Small intestine (tissue), 7 donors: Measurements from ENCODE around the gene ZNF316. TPM values are rescaled to one million over a fixed set of nuclear protein-coding genes. Genes with fewer than 3 reads are reported as not detected.
"Not testable (repeated sequence)": the region's sequence is repeated elsewhere in the genome, so short reads cannot be mapped to it uniquely, and the experiment has no call there.

ENCODE experiments used
- DNase-seq, 2 donors: peaks; one replicate each; pipeline versions ENCODE4 v3.0.0 to v3.0.0-alpha.2; 2013
- FAIRE-seq: peaks from 2 replicates; lab custom pipeline; 2012; peaks lifted over from hg19 to GRCh38; lab: Jason Lieb, UNC
- H3K27ac ChIP-seq, 3 donors: one replicate each; pipeline ENCODE4 v1.5.1; 2013; ENCODE audit warnings: low read length in 2 of 3, mild to moderate bottlenecking in 2 of 3, control low read depth in 1 of 3, inconsistent platforms in 1 of 3, low read depth in 1 of 3, moderate library complexity in 1 of 3
- H3K27me3 ChIP-seq, 3 donors: one replicate each; pipeline ENCODE4 v1.6.1; 2013; ENCODE audit warnings: low read length in 3 of 3, inconsistent platforms in 1 of 3; ENCODE audit not compliant: control insufficient read depth in 3 of 3, insufficient read depth in 3 of 3
- H3K36me3 ChIP-seq, 3 donors: one replicate each; pipeline ENCODE4 v1.6.1; 2013; ENCODE audit warnings: low read length in 3 of 3, inconsistent platforms in 1 of 3, low read depth in 1 of 3, mild to moderate bottlenecking in 1 of 3, moderate library complexity in 1 of 3; ENCODE audit not compliant: control insufficient read depth in 3 of 3, insufficient read depth in 2 of 3
- H3K4me1 ChIP-seq, 3 donors: one replicate each; pipeline ENCODE4 v1.6.1; 2013; ENCODE audit warnings: low read length in 2 of 3, inconsistent platforms in 1 of 3, low read depth in 1 of 3, mild to moderate bottlenecking in 1 of 3, moderate library complexity in 1 of 3; ENCODE audit not compliant: control insufficient read depth in 3 of 3, insufficient read depth in 2 of 3
- H3K4me3 ChIP-seq, 3 donors: one replicate each; pipeline ENCODE4 v1.5.1; 2013; ENCODE audit warnings: low read length in 3 of 3, control low read depth in 1 of 3, inconsistent platforms in 1 of 3, low read depth in 1 of 3, mild to moderate bottlenecking in 1 of 3, moderate library complexity in 1 of 3
- H3K9me3 ChIP-seq, 2 donors: one replicate each; pipeline ENCODE4 v1.6.1; 2013; ENCODE audit warnings: low read depth in 1 of 2, low read length in 1 of 2; ENCODE audit not compliant: control insufficient read depth in 2 of 2, insufficient read depth in 1 of 2
- WGBS, 3 donors: extraction: QIAGEN DNeasy Blood & Tissue Kit; methylation state at CpG; one replicate each; pipeline ENCODE4 v1.1.7; 2013; 5-methylcytosine and 5-hydroxymethylcytosine counted together
- polyA plus RNA-seq, 4 donors: library from polyadenylated mRNA; stranded (reverse) in 3 of 4; unstranded in 1 of 4; fragments of 200-250 nt in 3 of 4; fragments of 120-200 nt in 1 of 4; gene quantifications; one replicate each; pipeline versions ENCODE4 v1.2.1 to v1.2.3, GENCODE V29; 2013
- donor health status: healthy with polysubstance abuse.
- donor health status: control.
- donor health status: control.
- donor health status: Bipolar disorder and iron deficiency.
- donor health status: healthy.

ZNF316 gene
- polyA plus RNA-seq, 4 donors = 11.6 to 31.4 (median 14.0) TPM

DNA sequence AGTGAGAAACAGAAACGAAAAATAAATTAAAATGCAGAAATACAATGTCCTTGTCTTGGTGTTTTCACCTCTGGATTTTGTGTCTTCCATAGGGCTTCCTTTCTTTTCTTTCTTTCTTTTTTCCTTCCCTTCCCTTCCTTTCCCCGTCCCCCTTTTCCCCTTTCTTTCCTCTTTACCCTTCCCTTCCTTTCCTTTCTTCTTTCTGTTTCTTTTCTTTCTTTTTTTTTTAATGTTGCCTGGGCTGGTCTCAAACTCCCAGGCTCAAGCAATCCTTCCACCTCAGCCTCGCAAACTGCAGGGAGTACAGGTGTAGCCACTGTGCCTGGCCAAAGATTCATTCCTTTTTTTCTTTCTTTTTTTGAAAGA, 12.9 kb upstream of the ZNF316 start:
- H3K9me3 ChIP-seq = no peaks in the 10 kb centered on the region
- FAIRE-seq (no peak), DNase-seq (no peak)
- H3K4me3 ChIP-seq = no peak overlapping the region
- 67 to 79% (median 74%) methylated on average over 3 of the region's 3 CpGs for WGBS, 3 donors
- H3K27ac ChIP-seq = no peak overlapping the region
- peaks cover 0 to 29% (median 0%) of the 10 kb centered on the region in 3 donors for H3K36me3 ChIP-seq
- H3K27me3 ChIP-seq = no peaks in the 10 kb centered on the region
- H3K4me1 ChIP-seq = peaks cover 0 to 2% (median 0%) of the 10 kb centered on the region in 3 donors

DNA sequence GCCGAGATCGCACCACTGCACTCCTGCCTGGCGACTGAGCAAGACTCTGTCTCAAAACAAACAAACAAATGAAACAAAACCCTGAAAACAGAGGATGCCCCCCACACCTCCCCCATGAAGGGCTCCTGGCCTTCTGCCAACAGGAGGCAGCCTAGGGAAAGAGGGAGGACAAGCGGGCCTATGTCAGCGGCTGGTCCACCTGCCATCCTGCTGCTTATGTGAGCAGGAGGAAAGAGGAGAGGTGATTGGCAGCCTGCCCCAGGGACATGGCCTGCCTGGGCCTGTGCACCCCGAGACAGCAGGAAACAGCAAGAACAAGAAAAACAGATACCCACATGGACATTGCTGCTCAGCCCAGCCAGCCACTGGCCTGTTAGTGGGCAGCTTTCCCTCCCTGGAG, 9.1 kb upstream of the ZNF316 start:
- DNase-seq (no peak), FAIRE-seq (no peak)
- Histone ChIP-seq H3K27me3 (no peaks in the 10 kb centered on the region), H3K4me1 (peaks cover 0 to 1% (median 0%) of the 10 kb centered on the region in 3 donors), H3K27ac (no peak overlapping the region), H3K9me3 (no peaks in the 10 kb centered on the region), H3K4me3 (no peak overlapping the region), H3K36me3 (peaks cover 0 to 8% (median 0%) of the 10 kb centered on the region in 3 donors)
- WGBS, 3 donors = 77 to 82% (median 81%) methylated on average over 6 of the region's 6 CpGs

DNA sequence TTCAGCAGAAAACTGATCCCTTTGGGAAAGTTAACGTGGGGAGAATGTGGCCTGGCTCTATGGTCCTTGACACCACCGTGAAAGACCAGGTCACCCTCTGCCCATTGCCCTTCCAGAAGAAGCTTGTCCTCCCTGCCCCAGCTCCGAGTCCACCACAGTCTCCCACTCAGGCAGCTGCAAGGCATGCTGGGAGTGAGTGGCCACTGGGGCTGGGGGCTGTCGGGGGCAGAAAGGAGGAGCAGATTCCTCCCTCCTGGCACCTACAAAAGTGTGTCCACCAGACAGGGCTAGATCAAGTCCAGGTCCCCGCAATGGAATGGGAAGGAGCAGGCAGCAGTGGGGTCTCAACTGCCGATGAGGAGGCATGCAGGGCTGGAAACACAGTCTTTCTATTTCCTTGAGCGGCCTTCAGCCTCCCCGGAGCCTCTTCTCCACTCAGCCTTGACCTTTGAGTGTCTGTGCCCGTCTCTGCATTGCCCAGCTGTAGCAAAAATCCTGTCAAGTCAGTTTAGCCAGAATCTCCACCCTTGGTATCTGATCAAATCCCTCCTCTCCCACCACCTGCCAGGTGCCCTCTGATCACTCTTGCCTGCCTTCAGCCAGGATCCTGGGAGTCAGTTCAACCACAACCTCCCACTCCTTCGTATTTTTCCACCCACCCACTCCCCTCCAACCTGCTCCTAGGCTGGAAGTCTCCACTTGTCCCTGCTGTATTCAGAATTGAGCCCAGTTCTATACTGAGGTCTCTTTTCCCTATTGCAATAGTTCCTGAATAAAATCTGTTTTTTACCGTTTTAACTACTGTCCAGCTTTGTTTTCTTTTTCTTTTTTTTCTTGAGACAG, 6.9 kb upstream of the ZNF316 start:
- FAIRE-seq (no peak), DNase-seq (peak in 1 of 2 donors; percentile 31)
- Histone ChIP-seq H3K27ac (no peak overlapping the region), H3K4me1 (peaks cover 0 to 1% (median 0%) of the 10 kb centered on the region in 3 donors), H3K36me3 (peaks cover 0 to 2% (median 0%) of the 10 kb centered on the region in 3 donors), H3K9me3 (no peaks in the 10 kb centered on the region), H3K27me3 (no peaks in the 10 kb centered on the region), H3K4me3 (no peak overlapping the region)
- WGBS, 3 donors = 38 to 59% (median 47%) methylated on average over 11 of the region's 11 CpGs

DNA sequence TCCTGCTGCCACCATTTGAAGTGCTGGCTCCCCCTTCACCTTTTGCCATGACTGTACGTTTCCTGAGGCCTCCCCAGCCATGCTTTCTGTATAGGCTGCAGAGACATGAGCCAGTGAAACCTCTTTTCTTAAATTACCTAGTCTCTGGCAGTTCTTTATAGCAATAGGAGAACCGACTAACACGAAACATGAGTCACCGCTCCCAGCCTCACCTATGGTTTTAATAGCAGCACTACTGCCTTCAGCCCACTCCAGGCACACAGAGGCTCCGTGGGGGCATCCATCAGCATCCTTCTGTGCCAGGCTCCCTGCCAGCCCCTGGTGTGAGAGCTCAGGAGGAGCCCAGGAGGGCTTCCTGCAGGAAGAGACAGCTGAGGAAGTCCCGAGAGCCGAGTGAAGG, 5.5 kb upstream of the ZNF316 start:
- Histone ChIP-seq H3K36me3 (no peaks in the 10 kb centered on the region), H3K27ac (no peak overlapping the region), H3K4me1 (peaks cover 0 to 4% (median 1%) of the 10 kb centered on the region in 3 donors), H3K9me3 (no peaks in the 10 kb centered on the region), H3K4me3 (no peak overlapping the region), H3K27me3 (no peaks in the 10 kb centered on the region)
- FAIRE-seq (no peak), DNase-seq (no peak)
- 61 to 71% (median 69%) methylated on average over 7 of the region's 7 CpGs for WGBS, 3 donors

DNA sequence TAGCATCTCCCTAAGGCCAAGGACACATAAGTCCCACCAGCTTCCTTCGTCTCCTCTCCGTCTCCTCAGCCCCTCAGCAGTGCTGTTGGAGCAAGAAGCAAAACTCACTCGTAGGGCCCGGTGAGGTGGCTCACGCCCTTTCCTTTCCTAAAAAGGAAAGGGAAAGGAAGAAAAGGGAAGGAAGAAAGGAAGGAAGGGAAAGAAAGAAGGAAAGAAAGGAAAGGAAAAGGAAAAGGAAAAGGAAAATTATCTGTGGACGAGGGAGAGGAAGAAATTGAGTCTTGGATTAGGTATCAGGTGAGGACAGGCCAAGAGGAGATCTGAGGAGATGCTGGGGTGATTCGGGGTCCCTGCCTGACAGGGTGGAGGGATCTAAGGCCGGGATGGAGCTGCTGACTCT, 3.1 kb upstream of the ZNF316 start:
- Histone ChIP-seq H3K27me3 (no peaks in the 10 kb centered on the region), H3K9me3 (no peaks in the 10 kb centered on the region), H3K27ac (no peak overlapping the region), H3K36me3 (no peaks in the 10 kb centered on the region), H3K4me3 (no peak overlapping the region), H3K4me1 (peaks cover 1 to 7% (median 7%) of the 10 kb centered on the region in 3 donors)
- 85 to 87% (median 87%) methylated on average over 8 of the region's 8 CpGs for WGBS, 3 donors
- DNase-seq = no peak
- no peak for FAIRE-seq

DNA sequence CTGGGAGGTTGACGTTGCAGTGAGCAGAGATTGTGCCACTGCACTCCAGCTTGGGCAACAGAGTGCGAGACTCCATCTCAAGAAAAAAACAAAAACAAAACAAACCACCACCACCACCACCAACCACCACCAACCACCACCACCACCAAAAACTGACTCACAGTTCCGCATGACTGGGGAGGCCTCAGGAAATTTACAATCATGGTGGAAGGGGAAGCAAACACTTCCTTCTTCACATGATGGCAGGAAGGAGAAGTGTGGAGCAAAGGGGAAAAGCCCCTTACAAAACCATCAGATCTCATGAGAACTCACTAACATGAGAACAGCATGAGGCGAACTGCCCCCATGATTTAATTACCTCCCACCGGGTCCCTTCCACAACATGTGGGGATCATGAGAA, 2.1 kb upstream of the ZNF316 start:
- H3K27me3 ChIP-seq, H3K9me3 ChIP-seq, H3K4me1 ChIP-seq, H3K4me3 ChIP-seq, H3K27ac ChIP-seq, H3K36me3 ChIP-seq, DNase-seq, FAIRE-seq: not testable (repeated sequence)
- 77 to 93% (median 79%) methylated on average over 5 of the region's 5 CpGs for WGBS, 3 donors

DNA sequence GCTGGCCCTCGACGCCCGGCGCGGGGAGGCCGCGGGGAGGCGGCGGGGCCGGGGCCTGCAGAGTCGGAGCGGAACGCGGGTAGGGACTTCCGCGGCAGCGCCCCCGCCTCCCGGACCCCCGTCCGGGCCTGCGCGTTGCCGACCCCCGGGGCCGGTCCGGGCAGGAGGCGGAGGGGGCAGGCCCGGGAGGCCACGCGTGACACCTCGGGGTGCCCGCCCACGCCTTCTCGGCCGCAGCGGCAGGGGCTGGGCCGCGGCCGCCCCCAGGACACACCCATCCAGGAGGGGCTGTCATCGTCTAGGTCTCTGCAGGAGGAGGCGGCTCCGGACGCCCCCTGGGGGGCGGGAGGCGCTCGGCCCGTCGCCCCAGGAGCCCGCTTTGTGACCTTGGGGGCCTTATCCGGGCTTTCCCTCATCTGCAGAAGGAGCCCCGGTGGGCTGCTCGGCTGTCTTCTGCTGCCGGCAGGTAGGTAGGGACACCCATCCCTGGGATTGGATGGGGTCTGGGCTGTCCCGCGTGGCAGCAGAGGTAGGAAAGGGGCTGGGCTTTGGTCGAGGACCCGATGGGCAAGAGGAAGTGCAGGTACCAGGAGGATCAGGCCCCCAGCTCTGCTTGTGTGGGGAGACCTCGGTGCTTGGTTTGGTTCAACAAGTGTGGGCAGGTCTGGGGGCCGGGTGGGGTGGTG, 569 bp downstream of the ZNF316 start:
- Histone ChIP-seq H3K27ac (no peak overlapping the region), H3K4me3 (peak overlapping the region; percentile 54 to 94 (median 76)), H3K9me3 (no peaks in the 10 kb centered on the region), H3K36me3 (peaks cover 0 to 35% (median 0%) of the 10 kb centered on the region in 3 donors), H3K4me1 (peaks cover 0 to 7% (median 7%) of the 10 kb centered on the region in 3 donors), H3K27me3 (no peaks in the 10 kb centered on the region)
- no peak for FAIRE-seq
- 1% methylated on average over 19 to 60 of the region's 60 CpGs for WGBS, 3 donors
- DNase-seq = peak; percentile 18 to 60

DNA sequence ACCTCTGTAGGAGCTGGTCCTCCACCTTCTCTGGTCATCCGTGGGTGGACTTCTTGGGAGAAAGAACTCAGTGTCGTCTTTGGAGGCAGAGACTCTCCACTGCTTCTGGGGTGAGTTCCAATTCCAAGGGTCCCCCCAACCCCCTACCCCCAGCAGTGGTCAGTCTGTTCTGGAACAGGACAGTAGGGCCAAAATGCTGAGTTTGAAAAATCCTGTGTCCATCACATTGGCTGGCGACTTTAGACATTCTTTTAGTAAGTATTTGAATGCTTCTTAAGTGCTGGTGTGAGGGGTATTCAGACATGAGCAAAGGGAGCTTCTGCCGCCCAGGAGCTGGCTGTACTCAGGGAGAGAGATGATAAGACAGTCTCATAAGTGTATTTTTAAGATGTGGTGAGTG, 1.9 kb downstream of the ZNF316 start:
- H3K4me3 ChIP-seq = no peak overlapping the region
- no peak for FAIRE-seq
- H3K4me1 ChIP-seq = peaks cover 0 to 7% (median 7%) of the 10 kb centered on the region in 3 donors
- DNase-seq = no peak
- no peaks in the 10 kb centered on the region for H3K27me3 ChIP-seq
- H3K27ac ChIP-seq = no peak overlapping the region
- H3K36me3 ChIP-seq = peaks cover 0 to 49% (median 7%) of the 10 kb centered on the region in 3 donors
- 85 to 92% (median 87%) methylated on average over 4 of the region's 4 CpGs for WGBS, 3 donors
- no peaks in the 10 kb centered on the region for H3K9me3 ChIP-seq
